ENCODE results near the gene GNA12.
"Not testable (repeated sequence)": the region's sequence is repeated elsewhere in the genome, so short reads cannot be mapped to it uniquely, and the experiment has no call there.

GNA12 gene

GRCh38 chr7:2734751-2735571 is 109.1 kb downstream of the GNA12 start:
- Histone ChIP-seq H3K9me3 (ENCODE audit: control insufficient read depth, low read depth, low read length) (no peaks in the 10 kb centered on the region), H3K27me3 (ENCODE audit: control insufficient read depth, insufficient read depth, low read length) (no peaks in the 10 kb centered on the region), H3K4me3 (ENCODE audit: low read length) (no peak overlapping the region), H3K9ac (ENCODE audit: low read length) (no peak overlapping the region), H3K4me1 (ENCODE audit: control insufficient read depth, low read depth, low read length) (no peaks in the 10 kb centered on the region), H3K36me3 (ENCODE audit: control insufficient read depth, low read depth, low read length) (peaks cover 14% of the 10 kb centered on the region), H3K27ac (ENCODE audit: low read length) (no peak overlapping the region)

- H3K9ac ChIP-seq (ENCODE audit: low read length), result no peak overlapping the region
- H3K27ac ChIP-seq (ENCODE audit: low read length), result no peak overlapping the region
- H3K9me3 ChIP-seq (ENCODE audit: control insufficient read depth, low read depth, low read length), result no peaks in the 10 kb centered on the region
- H3K36me3 ChIP-seq (ENCODE audit: control insufficient read depth, low read depth, low read length), result peaks cover 14% of the 10 kb centered on the region
- H3K4me3 ChIP-seq (ENCODE audit: low read length), result no peak overlapping the region
- H3K27me3 ChIP-seq (ENCODE audit: control insufficient read depth, insufficient read depth, low read length), result no peaks in the 10 kb centered on the region
- no peaks in the 10 kb centered on the region for H3K4me1 ChIP-seq (ENCODE audit: control insufficient read depth, low read depth, low read length)
These were observed 109.9 kb downstream of the GNA12 start for GRCh38 chr7:2734084-2734686.

GRCh38 chr7:2732959-2733584 is 111.0 kb downstream of the GNA12 start:
- no peaks in the 10 kb centered on the region for H3K27me3 ChIP-seq (ENCODE audit: control insufficient read depth, insufficient read depth, low read length)
- no peaks in the 10 kb centered on the region for H3K9me3 ChIP-seq (ENCODE audit: control insufficient read depth, low read depth, low read length)
- no peak overlapping the region for H3K27ac ChIP-seq (ENCODE audit: low read length)
- no peak overlapping the region for H3K9ac ChIP-seq (ENCODE audit: low read length)
- H3K4me3 ChIP-seq (ENCODE audit: low read length), result no peak overlapping the region
- no peaks in the 10 kb centered on the region for H3K4me1 ChIP-seq (ENCODE audit: control insufficient read depth, low read depth, low read length)
- peaks cover 14% of the 10 kb centered on the region for H3K36me3 ChIP-seq (ENCODE audit: control insufficient read depth, low read depth, low read length)

DNA sequence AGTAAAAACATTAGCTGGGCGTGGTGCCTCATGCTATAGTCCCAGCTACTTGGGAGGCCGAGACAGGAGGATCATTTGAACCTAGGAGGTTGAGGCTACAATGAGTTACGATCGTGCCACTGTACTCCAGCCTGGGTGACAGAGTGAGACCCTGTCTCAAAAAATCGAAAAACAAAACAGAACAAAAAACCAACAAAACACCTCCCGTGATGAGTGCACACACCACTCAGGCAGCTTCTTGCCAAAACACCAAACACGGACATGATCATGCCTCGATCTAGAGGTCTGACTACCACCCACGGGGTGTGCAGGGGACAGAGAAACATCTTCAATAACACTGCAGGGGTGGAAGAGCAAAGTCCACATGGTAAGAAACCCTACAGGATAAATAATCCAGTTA is 111.7 kb downstream of the GNA12 start:
- Histone ChIP-seq H3K9ac (ENCODE audit: low read length) (no peak overlapping the region), H3K36me3 (ENCODE audit: control insufficient read depth, low read depth, low read length) (peaks cover 14% of the 10 kb centered on the region)

DNA sequence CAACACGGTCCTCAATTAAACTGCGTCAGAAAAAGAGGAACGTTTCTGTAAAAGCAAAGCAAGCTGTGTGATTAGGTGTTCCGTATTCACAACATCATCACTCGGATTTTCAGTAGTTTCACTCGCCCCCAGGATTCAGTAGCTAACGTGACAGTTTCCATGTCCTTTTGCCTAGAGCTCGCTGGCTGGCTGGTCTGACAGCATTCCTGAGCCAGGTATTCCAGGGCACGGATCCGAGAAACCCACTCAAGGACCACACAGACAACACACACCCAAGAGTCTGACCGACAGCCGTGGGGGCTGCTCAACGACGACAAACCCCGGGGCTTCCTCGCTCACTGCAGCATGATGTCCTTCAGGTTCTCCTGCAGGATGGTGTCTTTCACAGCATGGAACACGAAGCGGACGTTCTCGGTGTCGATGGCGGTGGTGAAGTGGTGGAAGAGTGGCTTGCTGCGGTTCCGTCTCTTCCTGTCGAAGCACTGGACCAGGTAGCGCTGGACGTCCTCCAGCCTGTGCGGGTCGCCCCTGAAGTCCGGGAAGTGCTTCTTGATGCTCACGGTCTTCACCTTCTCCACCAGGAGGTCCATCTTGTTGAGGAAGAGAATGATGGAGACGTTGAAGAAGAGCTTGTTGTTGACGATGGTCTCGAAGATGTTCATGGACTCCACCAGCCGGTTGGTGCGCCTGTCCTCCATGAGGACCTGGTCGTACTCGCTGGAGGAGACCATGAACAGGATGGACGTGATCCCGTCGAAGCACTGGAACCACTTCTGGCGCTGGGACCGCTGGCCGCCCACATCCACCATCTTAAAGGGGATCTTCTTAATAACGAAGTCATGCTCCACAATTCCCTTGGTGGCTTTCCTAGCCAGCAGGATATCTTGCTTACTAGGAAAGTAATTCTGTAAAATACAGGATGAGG is 113.0 kb downstream of the GNA12 start:
- Histone ChIP-seq H3K4me1 (ENCODE audit: control insufficient read depth, low read depth, low read length) (no peaks in the 10 kb centered on the region), H3K27me3 (ENCODE audit: control insufficient read depth, insufficient read depth, low read length) (no peaks in the 10 kb centered on the region), H3K27ac (ENCODE audit: low read length) (no peak overlapping the region), H3K4me3 (ENCODE audit: low read length) (no peak overlapping the region), H3K9me3 (ENCODE audit: control insufficient read depth, low read depth, low read length) (no peaks in the 10 kb centered on the region), H3K36me3 (ENCODE audit: control insufficient read depth, low read depth, low read length) (peaks cover 21% of the 10 kb centered on the region), H3K9ac (ENCODE audit: low read length) (no peak overlapping the region)

More for the DNA sequence above, 111.7 kb downstream of the GNA12 start:
- H3K27me3 ChIP-seq (ENCODE audit: control insufficient read depth, insufficient read depth, low read length), result no peaks in the 10 kb centered on the region
- H3K4me1 ChIP-seq (ENCODE audit: control insufficient read depth, low read depth, low read length), result no peaks in the 10 kb centered on the region
- H3K27ac ChIP-seq (ENCODE audit: low read length), result no peak overlapping the region
- H3K9me3 ChIP-seq (ENCODE audit: control insufficient read depth, low read depth, low read length), result no peaks in the 10 kb centered on the region
- H3K4me3 ChIP-seq (ENCODE audit: low read length), result no peak overlapping the region

DNA sequence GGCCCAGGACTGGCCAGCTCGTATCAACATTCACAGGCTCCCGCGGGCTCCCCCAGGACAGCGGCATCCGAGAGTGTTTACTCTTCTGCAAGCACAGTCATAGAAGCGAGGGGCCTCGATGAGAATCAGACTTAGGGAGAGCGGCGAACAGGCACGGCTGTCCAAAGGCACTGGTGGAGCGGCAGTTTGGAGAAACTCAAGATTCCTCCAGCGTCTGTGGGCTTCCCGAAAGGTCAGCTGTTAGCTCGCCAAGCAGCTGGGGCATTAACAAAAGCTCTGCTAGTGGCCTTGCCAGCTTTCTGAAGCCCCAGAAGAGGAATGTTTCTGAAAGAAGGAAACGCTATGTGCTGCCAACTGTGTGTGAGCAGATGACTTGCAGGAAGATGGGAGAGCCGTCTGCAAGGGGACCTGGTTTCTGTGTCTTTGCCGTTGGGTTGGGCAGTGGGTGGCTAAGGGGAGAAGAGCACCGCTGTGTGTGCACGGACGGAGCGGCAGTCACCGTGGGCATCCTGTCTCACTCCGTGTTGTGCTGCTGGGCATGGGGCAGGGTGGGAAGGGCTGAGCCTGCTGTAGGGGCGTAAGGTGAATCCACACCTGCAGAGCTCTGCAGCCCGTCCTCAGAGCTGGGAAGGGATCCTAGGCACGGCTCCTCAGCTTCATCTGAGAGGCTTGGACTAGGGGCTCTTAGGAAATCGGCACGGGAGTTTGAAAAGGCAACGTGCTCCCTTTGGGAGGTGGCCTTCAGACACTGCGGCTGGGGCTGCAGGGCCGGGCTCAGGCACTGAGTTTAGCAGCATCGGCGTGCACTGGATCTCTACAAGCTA is 114.0 kb downstream of the GNA12 start:
- peaks cover 22% of the 10 kb centered on the region for H3K36me3 ChIP-seq (ENCODE audit: control insufficient read depth, low read depth, low read length)
- H3K9ac ChIP-seq (ENCODE audit: low read length), result no peak overlapping the region
- no peak overlapping the region for H3K27ac ChIP-seq (ENCODE audit: low read length)
- H3K27me3 ChIP-seq (ENCODE audit: control insufficient read depth, insufficient read depth, low read length), result no peaks in the 10 kb centered on the region
- H3K9me3 ChIP-seq (ENCODE audit: control insufficient read depth, low read depth, low read length), result no peaks in the 10 kb centered on the region
- H3K4me1 ChIP-seq (ENCODE audit: control insufficient read depth, low read depth, low read length), result no peaks in the 10 kb centered on the region
- no peak overlapping the region for H3K4me3 ChIP-seq (ENCODE audit: low read length)

GRCh38 chr7:2729031-2729892 is 114.8 kb downstream of the GNA12 start:
- Histone ChIP-seq H3K9ac (ENCODE audit: low read length) (no peak overlapping the region), H3K9me3 (ENCODE audit: control insufficient read depth, low read depth, low read length) (no peaks in the 10 kb centered on the region), H3K4me3 (ENCODE audit: low read length) (no peak overlapping the region), H3K27me3 (ENCODE audit: control insufficient read depth, insufficient read depth, low read length) (no peaks in the 10 kb centered on the region), H3K4me1 (ENCODE audit: control insufficient read depth, low read depth, low read length) (no peaks in the 10 kb centered on the region), H3K36me3 (ENCODE audit: control insufficient read depth, low read depth, low read length) (peaks cover 22% of the 10 kb centered on the region), H3K27ac (ENCODE audit: low read length) (no peak overlapping the region)

GRCh38 chr7:2728316-2729030 is 115.6 kb downstream of the GNA12 start:
- Histone ChIP-seq H3K36me3 (ENCODE audit: control insufficient read depth, low read depth, low read length) (peaks cover 22% of the 10 kb centered on the region), H3K27ac (ENCODE audit: low read length) (no peak overlapping the region), H3K9me3 (ENCODE audit: control insufficient read depth, low read depth, low read length) (no peaks in the 10 kb centered on the region), H3K4me3 (ENCODE audit: low read length) (no peak overlapping the region), H3K4me1 (ENCODE audit: control insufficient read depth, low read depth, low read length) (no peaks in the 10 kb centered on the region), H3K27me3 (ENCODE audit: control insufficient read depth, insufficient read depth, low read length) (no peaks in the 10 kb centered on the region), H3K9ac (ENCODE audit: low read length) (no peak overlapping the region)

- peaks cover 27% of the 10 kb centered on the region for H3K36me3 ChIP-seq (ENCODE audit: control insufficient read depth, low read depth, low read length)
- H3K9me3 ChIP-seq (ENCODE audit: control insufficient read depth, low read depth, low read length); H3K27ac ChIP-seq (ENCODE audit: low read length); H3K9ac ChIP-seq (ENCODE audit: low read length); H3K4me3 ChIP-seq (ENCODE audit: low read length); H3K27me3 ChIP-seq (ENCODE audit: control insufficient read depth, insufficient read depth, low read length); H3K4me1 ChIP-seq (ENCODE audit: control insufficient read depth, low read depth, low read length): not testable (repeated sequence)
These were observed 116.9 kb downstream of the GNA12 start for GRCh38 chr7:2727206-2727605.

Measured in iPS-18a (cell line).